Non-pigmented ciliary epithelial cell (primary cell): Measurements from ENCODE around the gene WDR27.

ENCODE experiments used
- DNase-seq: peaks from one replicate; pipeline ENCODE4 v3.0.0-alpha.2; 2010; ENCODE audit warnings: low read depth

WDR27 gene

DNA sequence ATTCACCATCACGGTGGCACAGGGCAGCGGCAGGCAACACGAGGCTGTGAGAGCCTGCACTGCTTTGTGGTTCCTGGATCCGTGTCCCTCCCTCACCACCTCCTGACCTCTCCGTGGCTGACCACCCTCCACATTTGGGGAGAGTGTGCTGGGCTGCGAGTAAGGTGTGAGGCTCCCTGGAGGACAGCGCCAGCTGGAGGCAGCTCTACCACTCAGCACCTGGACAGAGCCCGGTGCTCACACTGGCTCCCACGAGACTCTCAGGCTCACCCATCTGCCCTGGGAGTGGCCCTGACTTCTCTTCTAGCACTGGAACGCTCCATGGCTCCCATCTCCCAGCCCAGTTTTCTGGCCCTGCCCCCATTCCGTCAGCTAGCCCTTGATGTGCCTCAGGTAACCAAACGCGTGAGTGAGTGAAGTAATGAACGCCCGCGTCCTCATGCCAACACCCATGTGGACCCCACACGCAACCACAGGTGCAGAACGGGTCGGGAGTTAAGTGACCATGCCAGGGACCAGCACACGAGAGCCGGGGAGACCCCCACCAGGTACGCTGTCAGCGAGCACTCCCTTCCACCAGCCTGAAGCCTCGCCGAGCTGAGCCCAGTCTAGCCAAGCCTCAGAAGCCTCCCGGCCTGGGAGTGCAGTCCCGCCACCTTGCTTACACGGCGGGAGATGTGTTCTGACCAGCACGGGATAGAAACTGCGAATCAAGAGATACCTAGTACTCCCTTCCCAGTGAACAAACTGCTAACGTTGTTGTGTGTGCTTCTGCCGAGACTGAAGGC lies 137.2 kb downstream of the WDR27 start:
- DNase-seq: no peak

DNA sequence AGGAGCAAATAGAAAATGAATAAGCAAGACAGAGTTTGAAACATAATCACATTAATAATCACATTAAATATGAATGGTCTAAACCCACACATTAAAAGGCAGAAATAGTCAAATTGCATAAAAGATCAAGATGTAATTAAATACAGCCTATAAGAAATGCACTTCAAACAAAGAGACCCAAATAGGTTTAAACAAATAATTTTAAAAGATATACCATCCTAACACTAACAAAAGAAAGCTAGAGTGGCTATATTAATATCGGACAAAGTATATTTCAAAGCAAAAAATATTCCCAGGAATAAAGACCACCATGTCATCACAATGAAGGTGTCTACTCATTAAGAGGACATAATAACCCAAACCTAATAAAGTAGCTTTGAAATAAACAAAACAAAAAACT lies 140.2 kb downstream of the WDR27 start:
- DNase-seq: no peak

DNA sequence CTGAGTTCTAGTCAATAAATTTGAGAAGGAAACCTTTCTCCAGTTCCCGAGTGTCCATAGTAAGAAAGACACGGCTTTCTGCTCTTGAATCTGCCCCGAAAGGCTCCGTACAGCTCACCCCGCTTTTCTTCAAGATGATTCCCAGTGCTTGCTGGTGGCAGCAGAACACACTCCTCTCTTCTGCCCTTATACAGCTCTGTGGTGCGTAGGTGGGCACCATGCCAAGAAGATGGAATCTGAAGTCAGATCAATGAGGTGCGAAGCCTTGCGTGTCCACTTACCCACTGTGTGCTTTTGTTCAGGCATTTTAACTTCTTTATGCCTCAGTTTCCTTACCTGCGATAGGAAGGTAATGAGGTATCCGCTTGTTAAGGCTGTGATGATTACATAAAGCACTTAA lies 142.2 kb downstream of the WDR27 start:
- DNase-seq: no peak

DNA sequence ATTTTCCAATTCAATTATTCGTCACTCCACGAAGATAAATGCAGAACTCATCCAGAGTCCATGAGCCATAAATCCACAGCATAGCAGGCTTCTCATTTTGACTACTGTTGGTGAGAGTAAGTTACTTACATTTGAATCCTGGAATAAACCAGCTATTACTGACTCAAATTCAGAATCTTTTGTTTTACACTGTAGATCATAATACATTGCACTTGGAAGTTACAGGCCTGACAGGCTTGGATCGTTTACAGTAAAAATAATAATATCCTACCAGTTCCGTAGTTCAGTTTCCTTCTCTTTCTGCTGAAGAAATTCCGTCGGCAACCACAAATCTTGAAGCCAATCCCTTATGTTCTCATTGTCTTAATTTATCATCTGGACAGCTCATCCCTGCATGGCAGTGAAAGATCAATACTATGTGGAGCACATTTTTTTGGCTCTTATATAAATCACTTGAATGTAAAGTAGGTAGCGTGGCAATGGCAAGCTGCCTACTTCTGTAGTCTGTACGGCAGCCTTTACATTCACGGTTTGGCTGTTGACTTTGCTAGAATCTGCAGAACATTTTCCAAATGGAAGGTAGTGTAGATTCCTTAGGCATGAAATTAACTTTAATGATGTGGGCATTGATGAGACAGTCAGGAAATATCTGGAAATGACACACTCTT lies 142.9 kb downstream of the WDR27 start:
- DNase-seq: no peak

DNA sequence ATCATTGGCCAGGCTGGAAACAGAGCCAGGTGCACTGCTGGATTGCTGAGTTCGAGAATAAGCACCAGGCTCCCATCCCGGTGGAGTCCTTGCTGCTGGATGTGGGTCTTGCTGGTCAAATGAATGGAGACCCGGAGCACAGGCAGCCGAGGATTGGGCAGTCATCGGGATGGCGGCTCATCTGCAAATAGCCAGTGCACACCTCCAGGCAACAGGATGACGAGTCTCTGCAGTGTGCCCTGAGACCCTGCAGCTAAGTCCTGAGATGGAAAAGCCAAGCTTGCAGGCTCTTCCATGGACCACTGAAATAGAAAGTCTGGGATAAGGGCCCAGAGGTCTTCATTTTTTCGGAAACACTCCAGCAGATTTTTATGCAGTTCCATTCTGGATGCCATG lies 143.5 kb downstream of the WDR27 start:
- no peak for DNase-seq

DNA sequence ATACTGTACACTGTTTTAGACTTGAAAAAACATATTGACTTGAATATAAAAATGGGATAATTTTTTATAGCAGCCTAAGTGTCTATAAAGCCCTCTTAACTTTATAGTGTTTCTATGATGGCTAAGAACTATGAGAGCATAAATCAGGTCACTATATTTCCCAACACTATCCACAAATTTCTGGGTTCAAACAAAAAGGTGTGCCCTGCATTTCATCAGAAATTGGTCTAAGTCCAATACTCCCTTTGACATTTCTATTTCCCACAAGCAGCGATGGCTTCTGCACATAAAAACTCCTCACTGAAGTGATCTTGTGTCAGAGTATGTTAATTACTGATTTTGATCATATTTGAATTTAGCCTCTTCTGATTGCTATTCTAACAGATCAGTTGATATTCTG lies 143.9 kb downstream of the WDR27 start:
- DNase-seq: no peak

DNA sequence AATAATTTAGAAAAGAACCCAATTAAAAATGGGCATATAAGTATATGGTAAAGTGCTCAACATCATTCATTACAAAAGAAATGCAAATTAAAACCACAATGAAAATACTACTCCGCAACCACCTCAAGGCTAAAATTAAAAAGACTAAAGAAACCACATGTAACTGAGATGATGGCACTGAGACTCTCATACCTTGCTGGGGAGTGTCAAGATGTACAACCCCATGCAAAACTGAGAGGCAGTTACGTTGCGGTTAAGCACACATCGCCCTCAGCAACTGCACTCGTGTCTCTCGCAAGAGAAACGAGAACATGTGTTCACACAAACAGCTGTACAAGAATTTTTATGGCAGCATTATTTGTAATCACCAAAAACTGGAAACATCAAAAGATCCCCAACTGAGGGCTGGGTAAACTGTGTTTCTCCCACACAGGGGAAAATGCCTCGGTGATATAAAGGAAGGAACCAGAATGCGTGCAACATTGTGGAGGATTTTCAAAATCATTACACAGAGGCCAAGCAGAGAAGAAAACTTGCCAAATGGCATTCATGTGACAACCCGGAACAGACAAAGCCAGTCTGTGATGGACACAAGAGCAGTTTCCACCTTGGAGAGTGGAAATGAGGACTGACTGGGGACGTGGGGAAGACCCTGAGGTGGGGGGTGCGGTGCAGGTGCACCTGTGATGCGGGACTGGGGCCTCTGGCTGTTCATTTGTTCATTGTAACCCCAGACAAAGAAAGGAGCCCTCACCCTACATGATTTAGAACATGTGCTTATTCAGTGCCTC lies 144.9 kb downstream of the WDR27 start:
- DNase-seq: no peak

DNA sequence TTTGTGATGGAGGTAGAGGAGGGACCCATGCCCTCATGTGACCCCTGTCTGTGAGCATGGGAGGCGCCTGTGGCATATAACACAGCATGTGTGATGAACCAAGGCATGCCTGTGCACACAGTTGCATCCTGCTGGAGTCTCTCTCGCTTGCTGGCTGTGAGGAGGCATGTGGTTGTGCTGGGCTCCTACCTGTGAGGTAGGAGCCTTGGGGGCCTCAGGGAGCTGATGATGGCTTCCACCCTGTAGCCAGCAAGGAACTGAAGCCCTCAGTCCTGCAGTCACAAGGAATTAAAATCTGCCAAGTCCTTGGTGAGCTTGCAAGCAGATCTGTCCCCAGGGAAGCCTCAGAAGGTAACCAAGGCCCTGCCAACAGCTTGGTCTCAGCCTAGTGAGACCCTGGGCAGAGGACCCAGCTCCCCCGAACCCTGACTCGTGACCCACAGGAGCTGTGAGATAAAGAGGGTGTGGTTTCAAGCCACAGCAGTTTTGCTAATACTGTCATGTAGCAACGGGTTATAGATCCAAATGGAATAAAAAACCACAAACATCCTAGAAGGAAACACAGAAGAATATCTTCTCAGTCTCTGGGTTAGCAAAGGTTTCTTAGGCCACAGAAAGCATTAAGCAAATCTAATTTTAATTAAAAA lies 145.7 kb downstream of the WDR27 start:
- DNase-seq: no peak

DNA sequence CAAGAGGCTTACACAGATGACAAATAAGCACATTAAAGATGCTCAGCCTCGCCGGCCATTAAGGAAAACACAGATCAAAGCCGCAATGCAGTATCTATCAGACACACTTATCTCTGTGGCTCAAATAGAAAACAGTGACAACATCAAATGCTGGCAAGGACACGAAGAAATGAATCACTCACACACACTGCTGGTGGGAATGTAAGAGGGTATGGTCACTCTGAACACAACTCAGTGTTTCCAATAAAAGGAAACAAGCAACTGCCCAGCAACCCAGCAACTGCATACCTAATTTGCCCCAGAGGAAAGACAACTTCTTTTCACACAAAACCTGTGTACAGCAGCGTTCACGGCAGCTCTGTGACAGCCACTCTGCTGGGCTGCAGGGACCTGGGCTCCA lies 155.8 kb downstream of the WDR27 start:
- DNase-seq: no peak

DNA sequence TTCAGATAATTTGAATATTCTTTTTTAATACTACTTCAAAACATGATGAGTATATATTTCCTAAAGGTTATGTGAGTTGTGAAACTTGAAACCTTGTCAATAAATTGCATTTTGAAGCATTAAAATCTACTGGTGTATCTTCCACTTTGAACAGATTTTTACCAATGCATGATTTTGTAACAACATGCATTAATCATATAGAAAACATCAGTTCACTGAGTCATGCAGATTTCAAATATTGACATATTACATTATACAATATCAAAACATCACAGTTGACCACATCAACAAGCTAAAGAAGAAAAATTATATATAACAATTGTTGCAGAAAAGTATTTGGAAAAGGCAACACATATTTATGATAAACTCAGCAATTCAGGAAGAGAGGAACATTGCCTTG lies 158.1 kb downstream of the WDR27 start:
- DNase-seq: no peak

DNA sequence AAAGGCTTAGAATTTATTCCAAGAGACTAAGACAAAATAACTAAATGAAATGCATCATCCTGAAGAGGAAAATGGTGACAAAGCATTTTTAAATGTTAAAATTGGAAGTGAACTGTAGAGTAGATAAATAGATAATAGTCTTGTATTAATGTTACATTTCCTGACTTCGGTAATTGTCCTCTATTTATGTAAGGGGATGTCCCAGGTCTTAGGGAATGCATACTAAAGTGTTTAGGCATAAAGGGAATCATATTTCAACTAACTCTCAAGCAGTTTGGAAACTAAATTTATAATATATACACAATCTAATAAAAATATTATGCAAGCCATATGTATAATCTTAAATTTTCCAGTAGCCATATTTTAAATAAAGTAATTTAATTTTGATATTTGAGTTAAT lies 159.3 kb downstream of the WDR27 start:
- no peak for DNase-seq

DNA sequence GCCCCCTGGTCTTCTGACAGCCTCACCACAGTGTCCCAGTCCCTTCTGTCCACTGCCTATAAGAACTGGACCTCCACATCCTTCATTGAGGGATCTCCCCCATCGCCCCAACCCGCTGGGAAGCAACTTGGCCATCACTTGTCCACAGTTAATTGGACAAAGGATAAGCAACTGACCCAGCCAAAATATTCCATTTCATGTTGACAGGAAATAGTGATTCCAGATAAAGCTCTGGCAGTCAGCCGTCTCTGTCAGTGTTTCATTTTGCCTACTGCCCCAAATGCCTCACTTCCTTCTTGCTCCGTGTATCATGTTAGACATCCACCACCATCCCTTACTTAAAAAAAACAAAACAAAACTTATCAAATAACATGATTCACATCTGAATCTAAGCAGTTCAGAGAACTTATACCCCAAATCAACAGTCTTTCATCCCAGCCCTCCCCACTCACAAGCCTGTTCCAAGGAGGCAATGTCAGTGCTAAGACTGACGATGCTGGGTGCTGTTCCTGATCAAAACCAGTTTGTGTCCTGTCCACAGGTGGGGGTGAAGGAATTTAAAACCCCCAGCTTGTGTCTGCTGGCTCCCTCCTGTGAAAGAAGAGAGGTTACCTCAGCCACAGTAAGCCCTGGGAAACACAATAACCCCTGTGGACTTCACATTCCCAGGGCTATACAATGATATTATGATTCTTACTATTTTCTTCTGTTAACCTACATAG lies 162.5 kb downstream of the WDR27 start:
- DNase-seq: no peak

DNA sequence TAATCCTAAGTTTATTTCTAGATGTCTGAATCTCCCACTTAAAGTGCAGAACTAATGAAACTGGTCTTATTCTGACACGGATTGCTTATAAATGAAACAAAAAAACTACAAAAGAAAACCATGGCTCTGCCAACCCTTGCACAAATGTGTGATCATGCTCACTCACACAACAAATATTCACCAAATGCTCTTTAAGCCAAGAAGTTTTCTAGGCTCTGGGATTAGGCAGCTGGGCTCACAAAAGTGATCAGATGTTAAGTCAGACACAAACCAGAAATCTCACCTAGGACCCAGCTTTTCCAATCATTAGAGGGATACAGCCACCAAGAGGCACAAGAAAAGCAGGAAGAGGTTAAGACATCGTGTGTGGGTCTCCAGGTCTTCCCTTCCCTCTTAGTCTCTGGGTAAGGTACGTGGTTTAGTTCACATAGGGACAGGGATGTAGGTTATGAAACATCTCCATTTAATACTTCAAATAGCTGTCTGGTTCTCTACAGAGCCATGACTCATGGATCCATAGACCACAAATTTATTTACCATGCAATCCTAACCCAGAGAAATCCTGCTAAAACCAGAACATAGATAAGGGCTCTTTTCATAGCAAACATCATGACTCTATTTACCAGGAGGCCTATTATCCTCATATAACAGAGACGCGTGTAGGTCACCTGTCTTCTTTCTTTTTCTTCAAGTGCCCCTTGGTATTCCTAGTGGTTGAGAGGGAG lies 165.2 kb downstream of the WDR27 start:
- DNase-seq: peak; percentile 72

DNA sequence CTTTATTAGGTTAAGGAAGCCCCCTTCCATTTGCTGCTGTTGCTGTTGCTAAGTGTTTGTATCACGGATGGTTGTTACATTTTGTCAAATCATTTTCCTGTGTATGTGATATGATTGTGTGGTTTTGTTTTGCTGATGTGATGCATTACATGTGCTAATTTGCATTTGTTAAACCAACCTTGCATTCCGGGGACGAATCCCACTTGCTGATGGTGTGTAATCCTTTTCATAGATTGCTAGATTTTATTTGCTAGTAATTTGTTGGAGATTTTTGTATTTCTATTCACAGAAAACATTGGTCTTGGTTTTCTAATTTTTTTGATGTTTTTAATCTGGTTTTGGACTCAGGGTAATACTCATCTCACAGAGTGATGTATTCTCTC lies 167.8 kb downstream of the WDR27 start:
- DNase-seq: no peak

DNA sequence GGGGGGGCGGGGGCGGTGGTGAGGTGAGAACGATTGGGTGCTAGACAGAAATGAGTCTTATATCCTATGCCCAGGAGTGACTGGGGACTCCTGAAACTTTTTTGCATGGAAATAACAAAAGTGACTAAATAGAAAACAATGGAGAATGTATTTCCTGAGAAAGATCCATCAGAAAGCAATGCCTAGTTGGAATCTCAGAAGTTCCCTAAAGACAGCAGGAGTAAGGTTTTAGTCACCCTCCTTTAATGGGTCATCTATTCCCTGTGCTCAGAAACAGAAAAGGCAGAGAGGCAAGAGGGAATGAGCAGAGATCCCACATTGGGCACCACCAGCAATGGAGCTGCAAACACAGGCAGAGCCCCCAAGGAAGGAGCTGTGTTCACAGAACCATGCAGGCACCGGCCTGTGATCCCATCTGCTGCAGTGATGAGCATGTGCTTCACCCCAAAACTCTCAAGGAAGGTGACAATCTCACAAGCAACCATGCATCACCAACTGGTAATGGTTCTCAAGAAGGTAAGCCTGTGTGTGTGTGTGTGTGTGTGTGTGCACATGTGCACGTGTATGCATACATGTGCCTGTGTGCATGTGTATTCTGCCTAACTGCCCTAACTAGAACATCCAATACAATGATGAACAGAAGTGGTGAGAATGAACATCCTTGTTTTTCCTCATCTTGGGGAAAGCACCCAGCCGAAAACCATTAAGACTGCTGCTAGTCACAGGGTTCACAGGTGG lies 168.4 kb downstream of the WDR27 start:
- no peak for DNase-seq

DNA sequence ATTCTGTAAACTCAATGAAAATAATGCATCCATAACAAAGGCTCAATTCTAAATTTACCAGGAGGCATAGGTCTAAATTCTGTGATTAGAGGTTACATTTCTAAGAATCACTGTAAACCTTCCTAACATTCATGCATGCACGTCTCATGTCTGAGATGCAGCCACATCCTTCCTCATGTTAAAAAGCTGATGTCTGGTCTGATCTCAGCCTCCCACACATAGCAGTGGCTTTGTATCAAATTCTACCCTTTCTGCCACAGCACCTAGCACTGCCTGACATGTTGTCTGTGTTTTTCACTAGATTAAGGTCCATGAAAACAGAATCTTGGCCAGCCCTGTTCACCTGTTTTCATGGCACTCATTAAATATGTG lies 171.1 kb downstream of the WDR27 start:
- no peak for DNase-seq

DNA sequence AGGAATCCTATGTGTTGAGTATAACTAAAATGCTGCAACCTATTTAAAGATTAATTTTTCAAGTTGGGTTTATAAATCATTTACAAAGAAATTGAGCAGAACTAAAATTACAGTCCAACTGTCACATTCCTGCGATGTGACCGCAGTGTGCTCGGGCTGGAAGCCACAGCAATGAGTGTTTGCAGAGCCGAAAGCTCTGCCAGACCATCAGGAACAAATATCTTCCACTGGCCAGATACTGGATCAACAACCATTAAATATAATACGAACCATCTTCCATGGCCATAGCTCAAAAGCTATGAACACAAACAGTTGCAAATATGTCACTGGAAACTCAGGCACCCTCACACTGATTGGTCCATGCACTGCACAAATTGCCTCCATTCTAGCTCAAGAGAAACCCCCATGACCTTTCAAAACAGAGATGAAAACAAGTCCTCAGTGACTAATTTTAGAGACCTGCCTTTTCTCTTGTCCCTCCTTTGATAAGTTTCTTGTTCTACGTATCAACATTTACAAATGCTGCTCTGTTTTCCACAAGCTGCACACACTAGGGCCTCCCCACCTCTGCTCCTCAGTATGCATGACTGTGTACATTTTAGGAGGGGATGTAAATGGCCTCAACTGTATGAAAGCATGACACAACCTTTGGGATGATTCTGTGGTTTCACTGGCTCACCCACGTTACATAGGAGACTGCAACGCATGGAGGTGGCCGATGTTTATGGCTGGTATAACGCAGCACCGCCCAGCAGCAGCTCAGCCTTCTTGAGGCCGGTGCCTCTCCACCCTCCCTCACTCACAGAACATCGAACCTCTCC lies 171.7 kb downstream of the WDR27 start:
- DNase-seq: no peak

DNA sequence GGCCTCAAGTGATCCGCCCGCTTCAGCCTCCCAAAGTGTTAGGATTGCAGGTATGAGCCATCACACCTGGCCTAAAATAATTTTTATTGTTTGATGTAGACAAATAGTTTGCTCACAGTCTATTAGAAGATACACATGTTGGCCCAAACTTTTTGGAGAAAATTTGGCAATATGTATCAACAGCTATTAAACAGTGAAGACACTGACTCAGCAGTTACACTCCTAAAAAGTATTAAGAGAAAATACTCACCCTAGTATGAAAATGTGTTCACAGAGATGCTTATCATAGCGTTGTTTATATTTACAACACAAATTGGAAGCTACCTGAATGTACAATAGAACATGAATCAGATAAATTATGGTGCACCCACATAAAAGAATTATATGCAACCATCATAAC lies 173.1 kb downstream of the WDR27 start:
- DNase-seq: no peak

DNA sequence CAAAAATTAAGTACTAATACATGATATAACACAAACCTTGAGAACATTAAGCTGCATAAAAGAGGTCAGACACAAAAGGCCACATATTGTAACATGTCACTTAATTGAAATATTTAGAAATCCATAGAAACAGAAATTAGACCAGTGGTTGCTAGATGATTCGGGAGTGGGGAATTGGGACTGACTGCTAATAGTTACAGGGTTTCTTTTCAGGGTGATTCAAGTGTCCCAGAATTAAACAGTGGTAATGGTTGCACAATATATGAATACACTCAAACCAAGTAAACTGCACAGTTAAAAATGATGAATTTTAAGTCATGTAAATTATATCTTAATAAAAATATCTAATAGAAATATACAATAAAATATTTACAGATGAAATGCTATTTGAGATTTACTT lies 174.5 kb downstream of the WDR27 start:
- DNase-seq: no peak

DNA sequence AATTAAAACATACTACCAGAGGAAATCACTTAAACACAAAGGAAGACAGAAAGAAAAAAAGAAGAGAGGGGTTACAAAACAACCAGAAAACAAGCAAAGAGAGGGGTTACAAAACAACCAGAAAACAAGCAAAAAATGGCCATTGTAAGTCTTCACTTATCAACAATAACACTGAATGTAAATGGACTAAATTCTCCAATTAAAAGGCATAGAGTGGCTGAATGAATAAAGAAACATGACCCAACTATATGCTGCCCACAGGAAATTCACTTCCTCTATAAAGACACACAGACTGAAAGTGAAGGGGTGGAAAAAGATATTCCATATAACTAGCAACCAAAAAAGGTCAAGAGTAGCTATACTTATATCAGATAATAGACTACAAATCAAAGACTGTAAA lies 180.0 kb downstream of the WDR27 start:
- DNase-seq: no peak
